22Rv1 (cell line): ENCODE measurements around the gene RNLS.

Experiments used
- ZFX ChIP-seq: fragments of 450-650 bp; IDR thresholded peaks from 2 replicates; pipeline ENCODE4 v1.6.1; 2017; ENCODE audit warnings: antibody characterized with exemption, borderline replicate concordance
- TF ChIP-seq, protein P1 (sequence below): fragments of 450-650 bp; IDR thresholded peaks from 2 replicates; pipeline ENCODE4 v1.5.1; 2017; ENCODE audit warnings: mild to moderate bottlenecking

DNA sequence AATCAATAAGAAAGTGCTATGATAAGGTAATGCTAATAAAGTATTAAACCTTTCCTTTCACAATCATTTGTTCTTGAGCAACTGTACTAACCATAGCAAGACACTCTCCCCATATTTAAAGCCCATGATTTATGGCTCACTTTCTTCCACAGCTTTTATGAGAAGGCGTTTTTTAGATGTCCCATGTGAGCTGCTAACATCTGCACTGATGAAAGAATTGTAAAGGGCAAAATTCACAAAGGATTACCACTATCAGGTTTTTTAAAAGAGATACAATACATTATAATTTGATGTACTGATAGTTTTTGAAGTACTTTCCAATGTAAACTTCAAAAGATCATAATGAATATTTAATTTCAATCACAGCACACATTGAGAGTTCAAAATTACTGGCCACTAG, 75.7 kb downstream of the RNLS start:
- TF ChIP-seq, protein P1, sequence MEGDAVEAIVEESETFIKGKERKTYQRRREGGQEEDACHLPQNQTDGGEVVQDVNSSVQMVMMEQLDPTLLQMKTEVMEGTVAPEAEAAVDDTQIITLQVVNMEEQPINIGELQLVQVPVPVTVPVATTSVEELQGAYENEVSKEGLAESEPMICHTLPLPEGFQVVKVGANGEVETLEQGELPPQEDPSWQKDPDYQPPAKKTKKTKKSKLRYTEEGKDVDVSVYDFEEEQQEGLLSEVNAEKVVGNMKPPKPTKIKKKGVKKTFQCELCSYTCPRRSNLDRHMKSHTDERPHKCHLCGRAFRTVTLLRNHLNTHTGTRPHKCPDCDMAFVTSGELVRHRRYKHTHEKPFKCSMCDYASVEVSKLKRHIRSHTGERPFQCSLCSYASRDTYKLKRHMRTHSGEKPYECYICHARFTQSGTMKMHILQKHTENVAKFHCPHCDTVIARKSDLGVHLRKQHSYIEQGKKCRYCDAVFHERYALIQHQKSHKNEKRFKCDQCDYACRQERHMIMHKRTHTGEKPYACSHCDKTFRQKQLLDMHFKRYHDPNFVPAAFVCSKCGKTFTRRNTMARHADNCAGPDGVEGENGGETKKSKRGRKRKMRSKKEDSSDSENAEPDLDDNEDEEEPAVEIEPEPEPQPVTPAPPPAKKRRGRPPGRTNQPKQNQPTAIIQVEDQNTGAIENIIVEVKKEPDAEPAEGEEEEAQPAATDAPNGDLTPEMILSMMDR: no peak
- TF ChIP-seq ZFX: no peak
